ENCODE measurements around the gene CLPTM1.

The CLPTM1 gene

DNA sequence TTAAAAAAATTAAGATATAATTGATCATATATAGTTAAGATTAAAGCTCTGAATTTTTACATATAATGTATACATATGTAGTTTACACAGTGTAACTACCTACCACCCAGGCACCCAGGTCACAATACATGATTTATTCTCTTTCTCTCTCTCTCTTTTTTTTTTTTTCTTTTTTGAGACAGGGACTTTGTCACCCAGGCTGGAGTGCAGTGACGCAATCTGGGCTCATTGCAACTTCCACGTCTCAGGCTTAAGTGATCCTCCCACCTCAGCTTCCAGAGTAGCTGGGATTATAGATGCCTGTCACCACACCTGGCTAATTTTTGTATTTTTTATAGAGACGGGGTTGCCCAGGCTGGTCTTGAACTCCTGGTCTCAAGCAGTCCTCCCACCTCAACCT, 64.9 kb downstream of the CLPTM1 start (continued):
- TF ChIP-seq, protein P1, sequence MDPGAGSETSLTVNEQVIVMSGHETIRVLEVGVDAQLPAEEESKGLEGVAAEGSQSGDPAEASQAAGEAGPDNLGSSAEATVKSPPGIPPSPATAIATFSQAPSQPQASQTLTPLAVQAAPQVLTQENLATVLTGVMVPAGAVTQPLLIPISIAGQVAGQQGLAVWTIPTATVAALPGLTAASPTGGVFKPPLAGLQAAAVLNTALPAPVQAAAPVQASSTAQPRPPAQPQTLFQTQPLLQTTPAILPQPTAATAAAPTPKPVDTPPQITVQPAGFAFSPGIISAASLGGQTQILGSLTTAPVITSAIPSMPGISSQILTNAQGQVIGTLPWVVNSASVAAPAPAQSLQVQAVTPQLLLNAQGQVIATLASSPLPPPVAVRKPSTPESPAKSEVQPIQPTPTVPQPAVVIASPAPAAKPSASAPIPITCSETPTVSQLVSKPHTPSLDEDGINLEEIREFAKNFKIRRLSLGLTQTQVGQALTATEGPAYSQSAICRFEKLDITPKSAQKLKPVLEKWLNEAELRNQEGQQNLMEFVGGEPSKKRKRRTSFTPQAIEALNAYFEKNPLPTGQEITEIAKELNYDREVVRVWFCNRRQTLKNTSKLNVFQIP (CRISPR knock-in tag; IDR thresholded peaks at IDR 0.05; ENCODE audit: borderline replicate concordance, low read depth) = no peak
- TF ChIP-seq ZC3H10 (CRISPR knock-in tag; IDR thresholded peaks at IDR 0.05) (no peak), PPARA (CRISPR knock-in tag; IDR thresholded peaks at IDR 0.05; ENCODE audit: borderline replicate concordance) (no peak), GLIS3 (CRISPR knock-in tag; IDR thresholded peaks at IDR 0.05) (no peak), SNAI2 (CRISPR knock-in tag; IDR thresholded peaks at IDR 0.05) (no peak), TCF4 (CRISPR knock-in tag; IDR thresholded peaks at IDR 0.05; ENCODE audit: borderline replicate concordance) (no peak)

DNA sequence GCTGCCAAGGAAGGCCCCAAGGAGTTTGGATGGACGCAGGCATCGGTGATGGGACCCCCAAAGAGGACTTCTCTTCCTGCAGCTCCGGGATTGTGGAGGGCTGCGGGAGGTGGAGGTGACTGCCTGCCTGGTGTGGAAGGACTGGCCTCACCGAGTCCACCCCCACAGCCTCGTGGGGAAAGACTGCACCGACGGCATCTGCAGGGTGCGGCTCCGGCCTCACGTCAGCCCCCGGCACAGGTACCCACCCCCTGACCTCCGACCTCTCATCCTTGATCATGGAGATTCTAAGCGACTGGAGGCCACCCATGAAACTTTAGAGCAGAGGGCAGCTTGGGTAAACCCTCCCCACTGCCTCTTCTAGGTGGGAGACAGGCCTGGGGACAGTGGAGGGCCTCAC, 66.8 kb downstream of the CLPTM1 start:
- no peak for TF ChIP-seq TCF4 (CRISPR knock-in tag; IDR thresholded peaks at IDR 0.05; ENCODE audit: borderline replicate concordance)
- no peak for TF ChIP-seq ESRRG (CRISPR knock-in tag; IDR thresholded peaks at IDR 0.05)
- TF ChIP-seq PPARA (CRISPR knock-in tag; IDR thresholded peaks at IDR 0.05; ENCODE audit: borderline replicate concordance) = no peak
- TF ChIP-seq OSR1 (CRISPR knock-in tag; IDR thresholded peaks at IDR 0.05) = no peak
- no peak for ATAC-seq

DNA sequence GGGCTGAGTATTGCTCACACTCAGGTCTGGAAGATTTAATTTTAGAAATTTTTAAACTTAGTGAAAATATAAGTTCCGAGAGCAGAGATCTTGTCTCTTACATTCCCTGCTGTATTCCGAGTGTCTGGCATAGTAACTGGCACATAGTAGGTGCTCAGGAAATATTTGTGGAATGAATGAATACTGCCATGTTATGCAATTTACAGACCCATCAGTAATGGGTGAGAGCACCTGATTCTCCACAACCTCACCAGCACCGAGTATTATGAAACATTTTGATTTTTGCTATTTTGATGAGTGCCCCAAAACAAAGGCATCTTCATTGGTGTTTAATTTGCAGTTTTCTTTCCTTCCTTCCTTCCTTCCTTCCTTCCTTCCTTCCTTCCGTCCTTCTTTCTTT, 67.9 kb downstream of the CLPTM1 start:
- TF ChIP-seq ESRRG (CRISPR knock-in tag; IDR thresholded peaks at IDR 0.05) (no peak), ARNTL (CRISPR knock-in tag; IDR thresholded peaks at IDR 0.05; ENCODE audit: borderline replicate concordance, low read depth) (no peak), ISL1 (CRISPR knock-in tag; IDR thresholded peaks at IDR 0.05) (no peak)
- TF ChIP-seq, protein P1 (CRISPR knock-in tag; IDR thresholded peaks at IDR 0.05; ENCODE audit: borderline replicate concordance, low read depth) = no peak
- TF ChIP-seq, protein P2, sequence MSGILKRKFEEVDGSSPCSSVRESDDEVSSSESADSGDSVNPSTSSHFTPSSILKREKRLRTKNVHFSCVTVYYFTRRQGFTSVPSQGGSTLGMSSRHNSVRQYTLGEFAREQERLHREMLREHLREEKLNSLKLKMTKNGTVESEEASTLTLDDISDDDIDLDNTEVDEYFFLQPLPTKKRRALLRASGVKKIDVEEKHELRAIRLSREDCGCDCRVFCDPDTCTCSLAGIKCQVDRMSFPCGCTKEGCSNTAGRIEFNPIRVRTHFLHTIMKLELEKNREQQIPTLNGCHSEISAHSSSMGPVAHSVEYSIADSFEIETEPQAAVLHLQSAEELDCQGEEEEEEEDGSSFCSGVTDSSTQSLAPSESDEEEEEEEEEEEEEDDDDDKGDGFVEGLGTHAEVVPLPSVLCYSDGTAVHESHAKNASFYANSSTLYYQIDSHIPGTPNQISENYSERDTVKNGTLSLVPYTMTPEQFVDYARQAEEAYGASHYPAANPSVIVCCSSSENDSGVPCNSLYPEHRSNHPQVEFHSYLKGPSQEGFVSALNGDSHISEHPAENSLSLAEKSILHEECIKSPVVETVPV (CRISPR knock-in tag; IDR thresholded peaks at IDR 0.05) = no peak
- TF ChIP-seq, protein P3, sequence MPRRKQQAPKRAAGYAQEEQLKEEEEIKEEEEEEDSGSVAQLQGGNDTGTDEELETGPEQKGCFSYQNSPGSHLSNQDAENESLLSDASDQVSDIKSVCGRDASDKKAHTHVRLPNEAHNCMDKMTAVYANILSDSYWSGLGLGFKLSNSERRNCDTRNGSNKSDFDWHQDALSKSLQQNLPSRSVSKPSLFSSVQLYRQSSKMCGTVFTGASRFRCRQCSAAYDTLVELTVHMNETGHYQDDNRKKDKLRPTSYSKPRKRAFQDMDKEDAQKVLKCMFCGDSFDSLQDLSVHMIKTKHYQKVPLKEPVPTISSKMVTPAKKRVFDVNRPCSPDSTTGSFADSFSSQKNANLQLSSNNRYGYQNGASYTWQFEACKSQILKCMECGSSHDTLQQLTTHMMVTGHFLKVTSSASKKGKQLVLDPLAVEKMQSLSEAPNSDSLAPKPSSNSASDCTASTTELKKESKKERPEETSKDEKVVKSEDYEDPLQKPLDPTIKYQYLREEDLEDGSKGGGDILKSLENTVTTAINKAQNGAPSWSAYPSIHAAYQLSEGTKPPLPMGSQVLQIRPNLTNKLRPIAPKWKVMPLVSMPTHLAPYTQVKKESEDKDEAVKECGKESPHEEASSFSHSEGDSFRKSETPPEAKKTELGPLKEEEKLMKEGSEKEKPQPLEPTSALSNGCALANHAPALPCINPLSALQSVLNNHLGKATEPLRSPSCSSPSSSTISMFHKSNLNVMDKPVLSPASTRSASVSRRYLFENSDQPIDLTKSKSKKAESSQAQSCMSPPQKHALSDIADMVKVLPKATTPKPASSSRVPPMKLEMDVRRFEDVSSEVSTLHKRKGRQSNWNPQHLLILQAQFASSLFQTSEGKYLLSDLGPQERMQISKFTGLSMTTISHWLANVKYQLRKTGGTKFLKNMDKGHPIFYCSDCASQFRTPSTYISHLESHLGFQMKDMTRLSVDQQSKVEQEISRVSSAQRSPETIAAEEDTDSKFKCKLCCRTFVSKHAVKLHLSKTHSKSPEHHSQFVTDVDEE (CRISPR knock-in tag; IDR thresholded peaks at IDR 0.05) = no peak
- no peak for ATAC-seq

DNA sequence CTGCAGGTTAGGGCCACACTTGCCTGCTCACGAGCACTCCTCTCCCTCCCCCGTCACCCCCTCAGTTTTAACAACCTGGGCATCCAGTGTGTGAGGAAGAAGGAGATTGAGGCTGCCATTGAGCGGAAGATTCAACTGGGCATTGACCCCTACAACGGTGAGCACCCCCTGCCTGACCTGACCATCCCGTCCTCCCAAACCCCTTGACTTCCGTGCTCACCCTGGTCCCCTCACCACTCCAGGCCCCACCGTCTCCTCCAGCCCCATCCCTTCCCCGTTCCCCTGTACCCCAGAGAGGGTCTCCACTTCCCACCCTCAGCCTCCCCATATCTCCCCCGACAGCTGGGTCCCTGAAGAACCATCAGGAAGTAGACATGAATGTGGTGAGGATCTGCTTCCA, 70.1 kb downstream of the CLPTM1 start:
- ATAC-seq = no peak
- TF ChIP-seq ESRRG (CRISPR knock-in tag; IDR thresholded peaks at IDR 0.05) = no peak

DNA sequence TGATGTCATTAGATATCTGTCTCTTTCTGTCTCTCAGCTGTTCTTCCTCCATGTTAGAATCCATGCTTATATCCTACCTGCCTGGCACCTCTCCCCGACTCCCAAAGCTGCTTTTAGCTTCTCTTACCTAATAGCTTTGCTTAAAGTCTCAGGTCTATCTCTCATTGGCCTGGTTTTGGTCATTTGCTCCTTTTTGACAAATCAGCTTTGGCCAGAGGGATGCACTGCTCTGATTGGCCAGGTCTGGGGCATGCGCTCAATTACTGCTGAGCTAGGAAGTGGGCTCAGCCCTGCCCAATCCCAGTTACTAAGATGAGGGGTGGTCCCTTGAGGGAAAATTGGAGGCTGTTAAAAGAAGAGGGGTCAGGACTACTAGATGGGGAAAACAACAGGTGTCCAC, 72.2 kb downstream of the CLPTM1 start:
- no peak; the same call in 2 of the 3 replicates for ATAC-seq
- no peak for TF ChIP-seq ZNF70 (CRISPR knock-in tag; IDR thresholded peaks at IDR 0.05)
- no peak for TF ChIP-seq SNAI2 (CRISPR knock-in tag; IDR thresholded peaks at IDR 0.05)
- no peak for TF ChIP-seq OSR1 (CRISPR knock-in tag; IDR thresholded peaks at IDR 0.05)
- TF ChIP-seq, protein P4, sequence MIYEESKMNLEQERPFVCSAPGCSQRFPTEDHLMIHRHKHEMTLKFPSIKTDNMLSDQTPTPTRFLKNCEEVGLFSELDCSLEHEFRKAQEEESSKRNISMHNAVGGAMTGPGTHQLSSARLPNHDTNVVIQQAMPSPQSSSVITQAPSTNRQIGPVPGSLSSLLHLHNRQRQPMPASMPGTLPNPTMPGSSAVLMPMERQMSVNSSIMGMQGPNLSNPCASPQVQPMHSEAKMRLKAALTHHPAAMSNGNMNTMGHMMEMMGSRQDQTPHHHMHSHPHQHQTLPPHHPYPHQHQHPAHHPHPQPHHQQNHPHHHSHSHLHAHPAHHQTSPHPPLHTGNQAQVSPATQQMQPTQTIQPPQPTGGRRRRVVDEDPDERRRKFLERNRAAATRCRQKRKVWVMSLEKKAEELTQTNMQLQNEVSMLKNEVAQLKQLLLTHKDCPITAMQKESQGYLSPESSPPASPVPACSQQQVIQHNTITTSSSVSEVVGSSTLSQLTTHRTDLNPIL (CRISPR knock-in tag; IDR thresholded peaks at IDR 0.05; ENCODE audit: low read depth) = no peak
- TF ChIP-seq ZFP30 (CRISPR knock-in tag; IDR thresholded peaks at IDR 0.05) = no peak
- no peak for TF ChIP-seq ZNF8 (CRISPR knock-in tag; IDR thresholded peaks at IDR 0.05)
- TF ChIP-seq, protein P2 (CRISPR knock-in tag; IDR thresholded peaks at IDR 0.05) = no peak
- no peak for TF ChIP-seq GLIS3 (CRISPR knock-in tag; IDR thresholded peaks at IDR 0.05)
- TF ChIP-seq, protein P3 (CRISPR knock-in tag; IDR thresholded peaks at IDR 0.05) = no peak
